ENCODE data around the gene CELSR2. TPM values are rescaled to one million over a fixed set of nuclear protein-coding genes. Genes with fewer than 3 reads are reported as not detected.

The CELSR2 gene
- total and polyA plus RNA-seq, 2 experiments from 2014 or later, result 11.2 to 35.1 TPM

DNA sequence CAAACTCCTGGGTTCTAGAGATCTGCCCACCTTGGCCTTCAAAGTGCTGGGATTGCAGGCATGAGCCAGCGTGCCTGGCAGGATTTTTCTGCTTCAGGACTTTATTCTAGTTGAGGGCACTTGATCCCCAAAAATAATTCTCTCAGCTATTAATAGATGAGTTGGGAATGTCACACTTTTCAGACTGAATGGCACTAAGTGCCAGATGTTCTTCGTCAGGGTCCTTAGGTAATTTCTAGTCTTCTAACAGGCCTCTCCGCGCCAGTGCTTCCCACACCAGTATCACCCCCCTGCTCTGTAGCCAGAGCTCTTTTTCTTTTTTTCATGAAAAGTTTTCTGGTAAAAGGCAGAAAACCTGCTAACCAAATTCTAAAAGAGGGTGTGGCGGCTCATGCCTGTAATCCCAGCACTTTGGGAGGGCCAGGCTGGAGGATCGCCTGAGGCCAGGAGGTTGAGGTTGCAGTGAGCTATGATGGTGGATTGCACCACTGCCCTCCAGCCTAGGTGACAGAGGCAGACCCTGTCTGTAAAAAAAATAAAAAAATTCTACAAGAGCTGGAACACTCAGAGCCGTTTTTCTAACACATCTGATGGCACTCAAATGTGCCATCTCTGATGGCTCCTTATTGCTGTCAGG is 41.8 kb upstream of the CELSR2 start:
- no peak for TF ChIP-seq EZH2 (IDR thresholded peaks at IDR 0.05; ENCODE audit: low read depth, unreplicated experiment)
- no peak for TF ChIP-seq EZH2phosphoT487 (IDR thresholded peaks at IDR 0.05; ENCODE audit: unreplicated experiment)
- no peak for TF ChIP-seq CREB1 (CRISPR knock-in tag; IDR thresholded peaks at IDR 0.05; ENCODE audit: low read depth)
- no peak for TF ChIP-seq JUNB (IDR thresholded peaks at IDR 0.05; ENCODE audit: unreplicated experiment)
- TF ChIP-seq, protein P1, sequence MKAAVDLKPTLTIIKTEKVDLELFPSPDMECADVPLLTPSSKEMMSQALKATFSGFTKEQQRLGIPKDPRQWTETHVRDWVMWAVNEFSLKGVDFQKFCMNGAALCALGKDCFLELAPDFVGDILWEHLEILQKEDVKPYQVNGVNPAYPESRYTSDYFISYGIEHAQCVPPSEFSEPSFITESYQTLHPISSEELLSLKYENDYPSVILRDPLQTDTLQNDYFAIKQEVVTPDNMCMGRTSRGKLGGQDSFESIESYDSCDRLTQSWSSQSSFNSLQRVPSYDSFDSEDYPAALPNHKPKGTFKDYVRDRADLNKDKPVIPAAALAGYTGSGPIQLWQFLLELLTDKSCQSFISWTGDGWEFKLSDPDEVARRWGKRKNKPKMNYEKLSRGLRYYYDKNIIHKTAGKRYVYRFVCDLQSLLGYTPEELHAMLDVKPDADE (IDR thresholded peaks at IDR 0.05), result no peak
- TF ChIP-seq ZNF114 (CRISPR knock-in tag; IDR thresholded peaks at IDR 0.05), result no peak
- TF ChIP-seq, protein P2, sequence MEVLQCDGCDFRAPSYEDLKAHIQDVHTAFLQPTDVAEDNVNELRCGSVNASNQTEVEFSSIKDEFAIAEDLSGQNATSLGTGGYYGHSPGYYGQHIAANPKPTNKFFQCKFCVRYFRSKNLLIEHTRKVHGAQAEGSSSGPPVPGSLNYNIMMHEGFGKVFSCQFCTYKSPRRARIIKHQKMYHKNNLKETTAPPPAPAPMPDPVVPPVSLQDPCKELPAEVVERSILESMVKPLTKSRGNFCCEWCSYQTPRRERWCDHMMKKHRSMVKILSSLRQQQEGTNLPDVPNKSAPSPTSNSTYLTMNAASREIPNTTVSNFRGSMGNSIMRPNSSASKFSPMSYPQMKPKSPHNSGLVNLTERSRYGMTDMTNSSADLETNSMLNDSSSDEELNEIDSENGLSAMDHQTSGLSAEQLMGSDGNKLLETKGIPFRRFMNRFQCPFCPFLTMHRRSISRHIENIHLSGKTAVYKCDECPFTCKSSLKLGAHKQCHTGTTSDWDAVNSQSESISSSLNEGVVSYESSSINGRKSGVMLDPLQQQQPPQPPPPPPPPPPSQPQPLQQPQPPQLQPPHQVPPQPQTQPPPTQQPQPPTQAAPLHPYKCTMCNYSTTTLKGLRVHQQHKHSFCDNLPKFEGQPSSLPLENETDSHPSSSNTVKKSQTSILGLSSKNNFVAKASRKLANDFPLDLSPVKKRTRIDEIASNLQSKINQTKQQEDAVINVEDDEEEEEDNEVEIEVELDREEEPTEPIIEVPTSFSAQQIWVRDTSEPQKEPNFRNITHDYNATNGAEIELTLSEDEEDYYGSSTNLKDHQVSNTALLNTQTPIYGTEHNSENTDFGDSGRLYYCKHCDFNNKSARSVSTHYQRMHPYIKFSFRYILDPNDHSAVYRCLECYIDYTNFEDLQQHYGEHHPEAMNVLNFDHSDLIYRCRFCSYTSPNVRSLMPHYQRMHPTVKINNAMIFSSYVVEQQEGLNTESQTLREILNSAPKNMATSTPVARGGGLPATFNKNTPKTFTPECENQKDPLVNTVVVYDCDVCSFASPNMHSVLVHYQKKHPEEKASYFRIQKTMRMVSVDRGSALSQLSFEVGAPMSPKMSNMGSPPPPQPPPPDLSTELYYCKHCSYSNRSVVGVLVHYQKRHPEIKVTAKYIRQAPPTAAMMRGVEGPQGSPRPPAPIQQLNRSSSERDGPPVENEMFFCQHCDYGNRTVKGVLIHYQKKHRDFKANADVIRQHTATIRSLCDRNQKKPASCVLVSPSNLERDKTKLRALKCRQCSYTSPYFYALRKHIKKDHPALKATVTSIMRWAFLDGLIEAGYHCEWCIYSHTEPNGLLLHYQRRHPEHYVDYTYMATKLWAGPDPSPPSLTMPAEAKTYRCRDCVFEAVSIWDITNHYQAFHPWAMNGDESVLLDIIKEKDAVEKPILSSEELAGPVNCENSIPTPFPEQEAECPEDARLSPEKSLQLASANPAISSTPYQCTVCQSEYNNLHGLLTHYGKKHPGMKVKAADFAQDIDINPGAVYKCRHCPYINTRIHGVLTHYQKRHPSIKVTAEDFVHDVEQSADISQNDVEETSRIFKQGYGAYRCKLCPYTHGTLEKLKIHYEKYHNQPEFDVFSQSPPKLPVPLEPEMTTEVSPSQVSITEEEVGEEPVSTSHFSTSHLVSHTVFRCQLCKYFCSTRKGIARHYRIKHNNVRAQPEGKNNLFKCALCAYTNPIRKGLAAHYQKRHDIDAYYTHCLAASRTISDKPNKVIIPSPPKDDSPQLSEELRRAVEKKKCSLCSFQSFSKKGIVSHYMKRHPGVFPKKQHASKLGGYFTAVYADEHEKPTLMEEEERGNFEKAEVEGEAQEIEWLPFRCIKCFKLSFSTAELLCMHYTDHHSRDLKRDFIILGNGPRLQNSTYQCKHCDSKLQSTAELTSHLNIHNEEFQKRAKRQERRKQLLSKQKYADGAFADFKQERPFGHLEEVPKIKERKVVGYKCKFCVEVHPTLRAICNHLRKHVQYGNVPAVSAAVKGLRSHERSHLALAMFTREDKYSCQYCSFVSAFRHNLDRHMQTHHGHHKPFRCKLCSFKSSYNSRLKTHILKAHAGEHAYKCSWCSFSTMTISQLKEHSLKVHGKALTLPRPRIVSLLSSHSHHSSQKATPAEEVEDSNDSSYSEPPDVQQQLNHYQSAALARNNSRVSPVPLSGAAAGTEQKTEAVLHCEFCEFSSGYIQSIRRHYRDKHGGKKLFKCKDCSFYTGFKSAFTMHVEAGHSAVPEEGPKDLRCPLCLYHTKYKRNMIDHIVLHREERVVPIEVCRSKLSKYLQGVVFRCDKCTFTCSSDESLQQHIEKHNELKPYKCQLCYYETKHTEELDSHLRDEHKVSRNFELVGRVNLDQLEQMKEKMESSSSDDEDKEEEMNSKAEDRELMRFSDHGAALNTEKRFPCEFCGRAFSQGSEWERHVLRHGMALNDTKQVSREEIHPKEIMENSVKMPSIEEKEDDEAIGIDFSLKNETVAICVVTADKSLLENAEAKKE (CRISPR knock-in tag; IDR thresholded peaks at IDR 0.05), result no peak
- TF ChIP-seq, protein P3, sequence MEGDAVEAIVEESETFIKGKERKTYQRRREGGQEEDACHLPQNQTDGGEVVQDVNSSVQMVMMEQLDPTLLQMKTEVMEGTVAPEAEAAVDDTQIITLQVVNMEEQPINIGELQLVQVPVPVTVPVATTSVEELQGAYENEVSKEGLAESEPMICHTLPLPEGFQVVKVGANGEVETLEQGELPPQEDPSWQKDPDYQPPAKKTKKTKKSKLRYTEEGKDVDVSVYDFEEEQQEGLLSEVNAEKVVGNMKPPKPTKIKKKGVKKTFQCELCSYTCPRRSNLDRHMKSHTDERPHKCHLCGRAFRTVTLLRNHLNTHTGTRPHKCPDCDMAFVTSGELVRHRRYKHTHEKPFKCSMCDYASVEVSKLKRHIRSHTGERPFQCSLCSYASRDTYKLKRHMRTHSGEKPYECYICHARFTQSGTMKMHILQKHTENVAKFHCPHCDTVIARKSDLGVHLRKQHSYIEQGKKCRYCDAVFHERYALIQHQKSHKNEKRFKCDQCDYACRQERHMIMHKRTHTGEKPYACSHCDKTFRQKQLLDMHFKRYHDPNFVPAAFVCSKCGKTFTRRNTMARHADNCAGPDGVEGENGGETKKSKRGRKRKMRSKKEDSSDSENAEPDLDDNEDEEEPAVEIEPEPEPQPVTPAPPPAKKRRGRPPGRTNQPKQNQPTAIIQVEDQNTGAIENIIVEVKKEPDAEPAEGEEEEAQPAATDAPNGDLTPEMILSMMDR (conservative IDR thresholded peaks at IDR 0.05; ENCODE audit: low read depth in 2 of 2), result no peak
- Histone ChIP-seq H3K27me3 (ENCODE audit: insufficient read depth) (no peaks in the 10 kb centered on the region), H3K4me2 (no peak overlapping the region), H3K27ac (ENCODE audit: low read depth) (no peak overlapping the region), H3K79me2 (replicated peaks; ENCODE audit: insufficient read depth) (no peaks in the 10 kb centered on the region), H3F3A (replicated peaks; ENCODE audit: low read depth) (no peaks in the 10 kb centered on the region), H3K9me2 (ENCODE audit: insufficient read depth) (no peaks in the 10 kb centered on the region), H4K20me1 (replicated peaks; ENCODE audit: insufficient read depth) (no peaks in the 10 kb centered on the region), H3K36me3 (ENCODE audit: insufficient read depth) (no peaks in the 10 kb centered on the region), H2AFZ (no peak overlapping the region), H3K4me3 (no peak overlapping the region), H3K4me1 (ENCODE audit: insufficient read depth) (no peaks in the 10 kb centered on the region; the same call in 1 of the 2 replicates)
- no peak overlapping the region for H3K27ac Mint-ChIP-seq
- ATAC-seq (no peak), DNase-seq (ENCODE audit: low spot score) (no peak)
- H3K4me1 Mint-ChIP-seq, result peaks cover 2% of the 10 kb centered on the region; the same call in 1 of the 3 replicates
- H3K36me3 Mint-ChIP-seq (ENCODE audit: low read depth), result no peaks in the 10 kb centered on the region
- no peaks in the 10 kb centered on the region for H3K27me3 Mint-ChIP-seq (ENCODE audit: insufficient read depth, low read depth, poor library complexity)
- H3K9me3 Mint-ChIP-seq, result no peaks in the 10 kb centered on the region
- H3K4me3 Mint-ChIP-seq, result no peak overlapping the region
